HAP-1 (cell line): Measurements from ENCODE around the gene IGFN1.

Experiments used
- DNase-seq, 2 experiments: peaks; one replicate each; pipeline ENCODE4 v3.0.0-alpha.2; 2016 to 2020; ENCODE audit warnings: low spot score in 2 of 2
- H3K27me3 ChIP-seq: fragments of 250-450 bp; sonication (Bioruptor Pico); 2 replicates; pipeline ENCODE4 v1.5.1; 2020; ENCODE audit warnings: low read depth, mild to moderate bottlenecking, moderate library complexity
- H3K36me3 ChIP-seq: fragments of 250-450 bp; sonication (Bioruptor Pico); replicated peaks from 2 replicates; pipeline ENCODE4 v1.5.1; 2020; ENCODE audit warnings: mild to moderate bottlenecking
- H3K4me1 ChIP-seq: fragments of 250-450 bp; sonication (Bioruptor Pico); 2 replicates; pipeline ENCODE4 v1.5.1; 2020; ENCODE audit warnings: mild to moderate bottlenecking
- H3K4me3 ChIP-seq: fragments of 250-450 bp; sonication (Bioruptor Pico); 2 replicates; pipeline ENCODE4 v1.5.1; 2020; ENCODE audit warnings: mild to moderate bottlenecking, moderate library complexity
- H3K9me3 ChIP-seq: fragments of 250-450 bp; sonication (Bioruptor Pico); 2 replicates; pipeline ENCODE4 v1.5.1; 2020; ENCODE audit warnings: mild to moderate bottlenecking, moderate library complexity
- in situ Hi-C: fragments of 300-500 bp; cut with MboI; formaldehyde crosslinking; loops from 3 replicates; pipeline ENCODE4 v1.14.3; 2020; ENCODE audit warnings: low sequenced_read_pairs, inconsistent platforms, mixed read lengths

Gene IGFN1

DNA sequence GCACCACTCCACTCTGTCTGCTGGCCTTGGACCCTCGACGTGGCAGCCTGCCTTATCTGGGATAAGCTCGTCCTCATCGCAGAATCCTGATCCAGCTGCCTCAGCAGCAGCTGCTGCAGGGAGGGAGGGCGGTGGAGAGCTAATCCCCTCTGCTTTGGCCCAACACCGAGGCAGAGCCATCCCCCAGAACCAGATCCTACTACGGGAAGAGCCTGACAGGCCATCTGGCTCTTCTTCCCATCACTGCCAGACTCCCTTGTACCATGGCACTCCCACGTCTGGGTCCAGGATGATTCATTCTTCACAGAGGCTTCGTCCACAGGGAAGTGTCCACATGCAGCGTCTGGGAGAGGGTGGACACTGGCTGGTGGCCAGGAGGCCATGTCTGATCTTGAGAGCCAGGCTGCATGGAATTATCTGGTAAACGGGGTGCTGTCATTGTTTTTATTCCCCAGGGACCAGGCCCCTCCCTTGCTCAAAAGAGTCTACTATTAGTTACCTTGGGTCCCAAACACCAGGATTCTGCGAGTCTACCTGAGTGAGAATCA is 78.1 kb downstream of the IGFN1 start:
- no peak for DNase-seq
- Histone ChIP-seq H3K9me3 (no peaks in the 10 kb centered on the region), H3K36me3 (no peaks in the 10 kb centered on the region), H3K27me3 (peaks cover 25% of the 10 kb centered on the region), H3K4me1 (no peaks in the 10 kb centered on the region), H3K4me3 (no peak overlapping the region)
- in situ Hi-C loops = no loop called here

GRCh38 chr1:201269281-201269680 is 78.7 kb downstream of the IGFN1 start:
- peaks cover 25% of the 10 kb centered on the region for H3K27me3 ChIP-seq
- no peaks in the 10 kb centered on the region for H3K9me3 ChIP-seq
- no peaks in the 10 kb centered on the region for H3K36me3 ChIP-seq
- no peak for DNase-seq
- in situ Hi-C loops = no loop called here
- H3K4me3 ChIP-seq = no peak overlapping the region
- H3K4me1 ChIP-seq = no peaks in the 10 kb centered on the region

DNA sequence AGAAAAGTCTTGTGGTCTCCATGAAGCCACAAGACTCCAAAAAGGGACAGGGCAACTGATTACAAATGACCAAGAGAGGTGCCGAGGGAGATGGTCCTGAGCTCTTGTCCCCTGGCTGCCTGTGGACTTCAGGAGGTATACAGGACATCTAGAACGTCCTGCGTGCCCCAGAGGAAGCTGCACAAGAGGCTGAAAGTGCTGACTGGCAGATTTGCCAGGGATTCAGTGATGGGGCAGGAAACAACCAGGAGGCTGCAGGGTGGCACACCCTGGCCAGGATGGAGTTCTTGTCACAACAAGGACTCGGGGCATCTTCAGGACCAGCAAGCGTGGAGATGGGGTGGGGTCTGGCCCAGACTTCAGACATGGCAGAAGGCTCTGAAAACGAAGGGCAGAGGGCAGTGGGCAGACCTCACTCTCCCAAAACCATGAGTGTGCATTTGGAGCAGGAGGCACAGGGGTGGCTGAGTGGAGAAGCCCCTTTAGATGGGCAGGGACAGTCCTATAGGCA is 79.3 kb downstream of the IGFN1 start:
- in situ Hi-C loops = no loop called here

DNA sequence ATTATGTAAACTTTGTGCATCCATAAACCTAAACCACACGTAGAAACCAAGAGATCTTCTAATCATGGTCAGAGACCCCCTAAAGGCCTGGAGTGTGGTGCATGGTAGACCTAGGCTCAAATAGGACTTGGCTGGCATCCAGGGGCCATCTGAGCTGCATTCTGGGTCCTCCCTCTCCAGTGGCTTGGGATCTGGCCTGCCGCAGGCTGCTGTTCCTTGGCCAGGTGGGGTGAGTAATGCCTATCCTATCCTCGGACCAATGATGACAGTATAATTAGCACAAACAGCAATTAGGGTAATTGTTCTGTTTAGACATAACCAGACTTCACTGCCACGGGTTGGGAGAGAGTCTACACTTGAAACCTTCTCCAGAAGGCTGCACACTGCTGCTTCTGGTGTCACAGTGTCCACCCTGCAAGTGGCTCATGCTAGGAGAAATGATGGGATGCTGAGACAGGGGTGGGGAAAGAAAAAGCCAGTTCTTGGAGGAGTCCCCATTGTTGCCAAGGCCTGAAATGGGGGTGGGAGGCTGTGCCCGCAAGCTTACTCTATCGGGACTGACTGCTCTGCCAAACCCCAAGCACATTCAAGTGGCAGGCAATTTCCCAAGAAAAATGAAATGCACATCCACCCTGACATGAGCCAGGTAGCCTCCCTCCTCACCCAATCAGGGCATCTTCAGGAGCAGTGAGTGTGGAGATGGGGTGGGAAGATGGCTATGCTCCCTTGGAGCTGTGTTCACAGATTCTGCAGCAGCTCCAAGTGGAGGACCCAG is 80.2 kb downstream of the IGFN1 start:
- in situ Hi-C loops = no loop called here
- H3K4me1 ChIP-seq = no peaks in the 10 kb centered on the region
- DNase-seq = no peak
- no peaks in the 10 kb centered on the region for H3K36me3 ChIP-seq
- H3K27me3 ChIP-seq = peaks cover 17% of the 10 kb centered on the region
- H3K9me3 ChIP-seq = no peaks in the 10 kb centered on the region
- H3K4me3 ChIP-seq = no peak overlapping the region

More for the DNA sequence above, 79.3 kb downstream of the IGFN1 start:
- no peaks in the 10 kb centered on the region for H3K9me3 ChIP-seq
- H3K4me1 ChIP-seq = no peaks in the 10 kb centered on the region
- DNase-seq = no peak
- peaks cover 22% of the 10 kb centered on the region for H3K27me3 ChIP-seq
- H3K4me3 ChIP-seq = no peak overlapping the region
- no peaks in the 10 kb centered on the region for H3K36me3 ChIP-seq

GRCh38 chr1:201272799-201273198 is 82.2 kb downstream of the IGFN1 start:
- Histone ChIP-seq H3K4me3 (no peak overlapping the region), H3K36me3 (no peaks in the 10 kb centered on the region), H3K27me3 (peaks cover 3% of the 10 kb centered on the region; the same call in 1 of the 2 replicates), H3K4me1 (no peaks in the 10 kb centered on the region), H3K9me3 (no peaks in the 10 kb centered on the region)
- in situ Hi-C loops = no loop called here
- DNase-seq = no peak

DNA sequence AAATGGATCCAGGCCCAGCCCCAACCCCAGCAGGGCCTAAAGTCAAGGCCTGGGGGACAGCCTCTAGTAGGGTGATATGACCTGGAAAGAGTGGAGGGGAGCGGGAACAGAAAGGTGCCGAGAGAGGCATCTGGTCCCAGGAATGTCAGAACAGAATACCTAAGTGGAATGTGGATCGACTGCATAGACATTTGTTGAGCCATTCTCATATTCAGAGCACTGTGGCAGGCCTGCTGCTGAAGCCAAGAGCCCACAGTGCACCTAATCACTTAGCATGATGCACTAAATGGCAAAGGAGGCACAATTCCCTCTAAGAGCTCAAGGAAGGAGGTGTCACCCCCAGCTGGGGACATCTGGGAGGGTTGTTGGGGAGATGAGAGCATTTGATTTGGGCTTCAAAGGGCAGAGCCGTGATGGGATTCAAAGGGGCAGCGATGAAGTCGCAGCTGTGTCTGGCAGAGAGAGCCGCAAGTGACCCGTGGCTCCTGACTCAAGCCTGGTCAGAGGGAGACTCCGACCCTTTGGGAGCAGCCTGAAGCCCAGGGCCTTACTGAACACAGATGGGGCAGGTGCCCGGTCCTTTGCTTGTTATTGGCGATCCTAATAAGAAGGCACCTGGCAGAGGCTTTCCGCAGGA is 84.1 kb downstream of the IGFN1 start:
- H3K27me3 ChIP-seq = 0 out of 2 replicates have a peak, but pooled peaks cover 2% of the 10 kb centered on the region
- no peak overlapping the region for H3K4me3 ChIP-seq
- no peak for DNase-seq
- H3K4me1 ChIP-seq = no peaks in the 10 kb centered on the region
- H3K9me3 ChIP-seq = no peaks in the 10 kb centered on the region
- no peaks in the 10 kb centered on the region for H3K36me3 ChIP-seq
- in situ Hi-C loops = no loop called here

GRCh38 chr1:201275253-201275666 is 84.6 kb downstream of the IGFN1 start:
- H3K4me3 ChIP-seq = no peak overlapping the region
- no peaks in the 10 kb centered on the region for H3K4me1 ChIP-seq
- no peaks in the 10 kb centered on the region for H3K9me3 ChIP-seq
- 0 out of 2 replicates have a peak, but pooled peaks cover 2% of the 10 kb centered on the region for H3K27me3 ChIP-seq
- H3K36me3 ChIP-seq = no peaks in the 10 kb centered on the region
- DNase-seq = no peak
- in situ Hi-C loops = no loop called here

- Histone ChIP-seq H3K4me3 (no peak overlapping the region), H3K36me3 (no peaks in the 10 kb centered on the region), H3K27me3 (peaks cover 9% of the 10 kb centered on the region; the same call in 1 of the 2 replicates), H3K4me1 (no peaks in the 10 kb centered on the region), H3K9me3 (no peaks in the 10 kb centered on the region)
- no peak for DNase-seq
- in situ Hi-C loops = no loop called here
Observed at GRCh38 chr1:201276891-201277290, 86.3 kb downstream of the IGFN1 start.

- no peak for DNase-seq
- Histone ChIP-seq H3K9me3 (no peaks in the 10 kb centered on the region), H3K27me3 (peaks cover 9% of the 10 kb centered on the region; the same call in 1 of the 2 replicates), H3K36me3 (no peaks in the 10 kb centered on the region), H3K4me1 (no peaks in the 10 kb centered on the region), H3K4me3 (no peak overlapping the region)
- in situ Hi-C loops = no loop called here
Observed at GRCh38 chr1:201277441-201277840, 86.8 kb downstream of the IGFN1 start.
